Omental fat pad (tissue), 4 donors: ENCODE results near the gene PRICKLE1. TPM values are rescaled to one million over a fixed set of nuclear protein-coding genes. Genes with fewer than 3 reads are reported as not detected.

ENCODE experiments used
- ATAC-seq: fragments of 150-250 bp; one replicate; pipeline ENCODE4 v1.9.1; 2016; ENCODE audit warnings: mild to moderate bottlenecking, moderate library complexity; ENCODE audit not compliant: low FRiP score
- DNase-seq: peaks from one replicate; pipeline ENCODE4 v3.0.0-alpha.2; 2019; ENCODE audit warnings: low spot score
- total RNA-seq, 4 donors: library from RNA; depleted of rRNA; stranded (reverse); fragments of >200 nt; gene quantifications; one replicate each; pipeline ENCODE4 v1.1.0, GENCODE V29; 2016
- TF ChIP-seq, protein P1 (sequence below), 3 donors: fragments of 450-650 bp; IDR thresholded peaks; one replicate each; pipeline ENCODE4 v1.5.1; 2016 to 2017; ENCODE audit warnings: antibody characterized with exemption in 3 of 3, mild to moderate bottlenecking in 3 of 3, moderate library complexity in 2 of 3

Gene PRICKLE1
- total RNA-seq, 4 donors from 2014 or later, result 7.2 to 10.9 (median 9.3) TPM

DNA sequence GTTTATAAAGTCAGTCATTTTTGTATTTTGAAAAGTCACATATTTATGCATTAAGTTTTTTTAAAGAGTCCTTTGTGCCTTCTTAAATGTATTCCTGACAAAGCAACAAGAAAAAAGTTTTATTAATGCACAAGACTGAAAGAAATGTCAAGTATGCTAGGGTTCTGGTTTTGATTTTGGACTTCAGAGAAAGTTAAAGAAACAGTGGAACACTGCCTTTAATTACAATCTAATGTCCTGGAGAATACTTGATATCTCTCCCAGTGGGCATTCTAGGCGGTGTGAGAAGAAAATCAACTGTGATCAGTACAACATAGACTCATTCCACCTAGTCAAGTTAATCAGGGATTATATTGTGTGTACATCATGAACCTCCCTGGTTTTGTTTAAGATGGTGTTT, 49.9 kb downstream of the PRICKLE1 start:
- no peak for ATAC-seq
- TF ChIP-seq, protein P1, sequence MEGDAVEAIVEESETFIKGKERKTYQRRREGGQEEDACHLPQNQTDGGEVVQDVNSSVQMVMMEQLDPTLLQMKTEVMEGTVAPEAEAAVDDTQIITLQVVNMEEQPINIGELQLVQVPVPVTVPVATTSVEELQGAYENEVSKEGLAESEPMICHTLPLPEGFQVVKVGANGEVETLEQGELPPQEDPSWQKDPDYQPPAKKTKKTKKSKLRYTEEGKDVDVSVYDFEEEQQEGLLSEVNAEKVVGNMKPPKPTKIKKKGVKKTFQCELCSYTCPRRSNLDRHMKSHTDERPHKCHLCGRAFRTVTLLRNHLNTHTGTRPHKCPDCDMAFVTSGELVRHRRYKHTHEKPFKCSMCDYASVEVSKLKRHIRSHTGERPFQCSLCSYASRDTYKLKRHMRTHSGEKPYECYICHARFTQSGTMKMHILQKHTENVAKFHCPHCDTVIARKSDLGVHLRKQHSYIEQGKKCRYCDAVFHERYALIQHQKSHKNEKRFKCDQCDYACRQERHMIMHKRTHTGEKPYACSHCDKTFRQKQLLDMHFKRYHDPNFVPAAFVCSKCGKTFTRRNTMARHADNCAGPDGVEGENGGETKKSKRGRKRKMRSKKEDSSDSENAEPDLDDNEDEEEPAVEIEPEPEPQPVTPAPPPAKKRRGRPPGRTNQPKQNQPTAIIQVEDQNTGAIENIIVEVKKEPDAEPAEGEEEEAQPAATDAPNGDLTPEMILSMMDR (IDR thresholded peaks at IDR 0.05), result no peak
- DNase-seq, result no peak

DNA sequence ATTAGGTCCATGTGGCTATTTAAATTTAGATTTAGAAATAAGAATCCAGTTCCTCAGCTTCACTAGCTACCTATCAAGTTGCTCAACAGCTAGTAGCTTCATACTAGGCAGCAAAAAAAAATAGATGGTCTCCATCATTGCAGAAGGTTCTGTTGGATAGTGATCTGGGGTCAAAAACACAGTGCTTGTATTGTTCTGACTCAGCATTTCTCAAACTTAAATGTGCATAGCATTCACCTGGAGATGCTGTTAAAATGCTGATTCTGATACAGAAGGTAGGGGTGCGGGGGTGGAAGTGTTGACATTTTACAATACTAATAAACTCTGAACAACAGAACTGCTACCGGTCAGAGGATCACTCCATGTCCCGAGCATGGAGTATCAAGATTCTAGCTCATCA, 51.3 kb downstream of the PRICKLE1 start:
- DNase-seq (no peak), ATAC-seq (no peak)
- TF ChIP-seq, protein P1 (IDR thresholded peaks at IDR 0.05), result no peak

DNA sequence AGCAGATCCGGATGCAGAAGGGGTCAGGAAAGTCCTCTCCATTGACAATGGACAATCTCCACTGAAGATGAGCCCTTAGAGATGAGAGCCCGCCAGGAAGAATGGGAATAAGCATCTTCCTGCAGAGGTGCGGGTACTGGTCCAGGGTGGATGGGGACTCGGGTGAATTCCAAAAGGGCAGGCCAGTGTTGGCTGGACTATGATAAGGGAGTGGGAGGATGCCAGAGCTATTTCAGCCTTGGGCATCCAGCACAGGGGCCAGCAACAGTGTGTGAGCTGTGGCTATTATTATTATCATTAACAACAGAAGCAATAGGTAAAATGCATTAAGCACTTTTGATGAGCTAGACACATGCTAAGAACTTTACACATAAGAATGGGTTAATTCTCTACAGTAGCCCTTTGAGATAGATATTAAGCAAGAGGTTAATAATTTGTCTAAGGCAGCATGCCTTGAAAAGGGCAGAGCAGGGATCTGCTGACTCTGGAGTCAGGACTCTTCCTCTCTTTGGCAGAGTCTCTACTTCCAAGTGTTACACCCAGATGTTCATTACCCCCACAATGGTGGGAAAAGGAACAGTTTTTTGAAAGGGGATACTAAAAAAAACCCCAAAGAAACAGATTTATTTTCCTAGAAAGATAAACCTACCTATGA, 55.2 kb downstream of the PRICKLE1 start:
- TF ChIP-seq, protein P1 (IDR thresholded peaks at IDR 0.05), result no peak
- DNase-seq, result no peak
- ATAC-seq, result no peak

DNA sequence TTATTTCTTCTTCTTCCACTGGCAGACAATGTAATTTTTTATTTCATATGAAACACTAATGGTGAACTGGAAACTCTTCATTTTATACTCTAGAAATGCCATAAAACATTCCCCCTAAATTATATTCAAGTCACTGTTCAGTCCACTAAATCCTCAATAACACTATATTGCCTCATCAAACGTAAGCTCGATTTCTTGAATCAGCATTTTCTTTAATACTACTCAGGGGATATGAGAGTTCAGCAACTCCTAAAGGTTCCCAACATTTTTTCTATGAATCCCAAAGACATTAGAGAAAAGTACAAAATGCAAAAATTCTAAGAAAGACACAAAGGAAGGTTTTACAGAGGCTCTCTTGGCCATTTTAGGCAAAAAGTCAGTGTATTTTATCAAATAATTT, 59.3 kb downstream of the PRICKLE1 start:
- ATAC-seq (no peak), DNase-seq (no peak)
- TF ChIP-seq, protein P1 (IDR thresholded peaks at IDR 0.05), result no peak

DNA sequence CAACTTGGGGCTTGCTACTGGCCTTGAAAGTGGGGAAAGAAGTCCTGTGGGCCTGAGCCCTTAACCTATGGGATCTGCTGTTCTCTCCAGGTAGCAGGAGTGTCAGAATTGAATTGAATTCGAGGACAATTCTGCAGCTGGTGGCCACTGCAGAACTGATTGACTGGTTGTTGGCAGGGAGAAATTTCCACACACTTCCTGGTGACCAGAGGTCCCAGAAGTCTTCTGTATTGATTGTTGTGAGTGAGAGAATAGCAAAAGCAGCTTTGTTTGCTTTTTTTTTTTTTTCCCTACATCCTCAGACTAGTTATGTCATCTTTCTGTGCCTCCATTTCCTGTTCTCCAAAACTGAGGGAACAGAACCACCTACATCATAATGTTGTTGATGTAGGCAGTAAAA, 64.1 kb downstream of the PRICKLE1 start:
- TF ChIP-seq, protein P1 (IDR thresholded peaks at IDR 0.05), result no peak
- ATAC-seq (no peak), DNase-seq (no peak)

DNA sequence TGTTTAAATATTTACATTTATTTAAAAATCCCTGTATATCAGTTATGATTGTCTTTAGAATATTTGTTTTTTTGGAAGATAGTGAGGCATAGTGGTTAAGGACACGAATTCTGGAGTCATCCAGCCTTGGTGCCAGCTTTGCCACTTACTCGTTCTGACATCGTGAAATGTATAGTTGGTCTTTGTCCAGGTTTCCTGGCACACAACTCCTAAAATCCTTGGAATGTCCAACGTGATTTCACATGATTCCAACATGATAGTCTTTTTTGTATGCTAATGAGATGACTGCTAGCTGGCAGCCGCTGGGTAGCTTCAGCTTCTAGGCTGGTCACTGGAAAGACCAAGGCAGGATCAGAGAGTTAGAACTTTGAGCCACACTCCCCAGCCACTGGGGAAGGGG, 64.8 kb downstream of the PRICKLE1 start:
- DNase-seq (no peak), ATAC-seq (no peak)
- TF ChIP-seq, protein P1 (IDR thresholded peaks at IDR 0.05), result no peak

DNA sequence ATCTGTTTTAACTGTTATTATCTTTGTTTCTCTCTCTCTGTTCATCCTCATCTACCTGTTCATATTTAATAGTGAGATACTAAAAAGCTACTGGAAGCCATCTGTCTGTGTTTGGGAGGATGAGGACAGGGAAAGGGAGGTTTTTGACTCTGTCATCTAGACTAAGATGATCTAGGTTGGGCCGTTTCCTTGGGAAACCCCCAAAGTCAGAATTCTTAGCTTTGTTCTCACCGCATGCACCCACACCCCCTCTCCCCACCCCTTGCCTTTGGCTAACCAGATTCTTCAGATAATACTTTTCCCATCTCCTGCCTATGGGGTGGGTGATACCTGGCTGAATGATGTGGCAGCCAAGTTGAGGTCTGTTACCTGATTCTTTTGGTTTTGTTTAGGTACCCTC, 73.0 kb downstream of the PRICKLE1 start:
- ATAC-seq (no peak), DNase-seq (no peak)
- TF ChIP-seq, protein P1 (IDR thresholded peaks at IDR 0.05), result no peak
